GM20431 (cell line): ENCODE measurements around the gene DPM3.
"Not testable (repeated sequence)": the region's sequence is repeated elsewhere in the genome, so short reads cannot be mapped to it uniquely, and the experiment has no call there.

ENCODE experiments used
- in situ Hi-C: fragments of 300-500 bp; cut with MseI, MboI; formaldehyde crosslinking; loops from one replicate; pipeline ENCODE4 v1.15.0; 2020; ENCODE audit warnings: low sequenced_read_pairs; ENCODE audit not compliant: unreplicated experiment

DPM3 gene

GRCh38 chr1:155127105-155127966 is 13.0 kb downstream of the DPM3 start, which contains the start of gene EFNA1:
EFNA1 (plus strand) TSS chr1:155127876; CDS start chr1:155127978, 102 bp downstream.
- in situ Hi-C loops = no loop called here

GRCh38 chr1:155126556-155127104 is 13.7 kb downstream of the DPM3 start:
- in situ Hi-C loops = no loop called here

GRCh38 chr1:155125946-155126555 is 14.3 kb downstream of the DPM3 start:
- in situ Hi-C loops = no loop called here

GRCh38 chr1:155125511-155125945 is 14.8 kb downstream of the DPM3 start:
- in situ Hi-C loops = no loop called here

- in situ Hi-C loops = no loop called here
These were observed 15.5 kb downstream of the DPM3 start for GRCh38 chr1:155124503-155125463.

GRCh38 chr1:155123801-155124200 is 16.5 kb downstream of the DPM3 start:
- in situ Hi-C loops = no loop called here

- in situ Hi-C loops = no loop called here
These were observed 18.0 kb downstream of the DPM3 start for GRCh38 chr1:155122308-155122707.

- in situ Hi-C loops = no loop called here
These were observed 19.1 kb downstream of the DPM3 start for GRCh38 chr1:155121249-155121648.

GRCh38 chr1:155120253-155120652 is 20.1 kb downstream of the DPM3 start:
- in situ Hi-C loops = no loop called here

- in situ Hi-C loops = not testable (repeated sequence)
These were observed 22.2 kb downstream of the DPM3 start for GRCh38 chr1:155118090-155118489.

- in situ Hi-C loops = no loop called here
These were observed 22.7 kb downstream of the DPM3 start for GRCh38 chr1:155117610-155118009.

- in situ Hi-C loops = no loop called here
These were observed 24.1 kb downstream of the DPM3 start for GRCh38 chr1:155116113-155116764.

- in situ Hi-C loops = no loop called here
These were observed 26.8 kb downstream of the DPM3 start for GRCh38 chr1:155113450-155113980.

GRCh38 chr1:155110826-155111225 is 29.5 kb downstream of the DPM3 start:
- in situ Hi-C loops = no loop called here

GRCh38 chr1:155110381-155110780 is 29.9 kb downstream of the DPM3 start:
- in situ Hi-C loops = no loop called here

- in situ Hi-C loops = no loop called here
These were observed 32.0 kb downstream of the DPM3 start for GRCh38 chr1:155108296-155108695.

GRCh38 chr1:155107309-155108264 is 32.7 kb downstream of the DPM3 start:
- in situ Hi-C loops = no loop called here

- in situ Hi-C loops = no loop called here
These were observed 33.5 kb downstream of the DPM3 start for GRCh38 chr1:155106862-155107261.
